Measurements from ENCODE around the gene AP1S1.
A peak's percentile ranks its signal among the peaks of the same experiment; 100 is the strongest.

Gene AP1S1

DNA sequence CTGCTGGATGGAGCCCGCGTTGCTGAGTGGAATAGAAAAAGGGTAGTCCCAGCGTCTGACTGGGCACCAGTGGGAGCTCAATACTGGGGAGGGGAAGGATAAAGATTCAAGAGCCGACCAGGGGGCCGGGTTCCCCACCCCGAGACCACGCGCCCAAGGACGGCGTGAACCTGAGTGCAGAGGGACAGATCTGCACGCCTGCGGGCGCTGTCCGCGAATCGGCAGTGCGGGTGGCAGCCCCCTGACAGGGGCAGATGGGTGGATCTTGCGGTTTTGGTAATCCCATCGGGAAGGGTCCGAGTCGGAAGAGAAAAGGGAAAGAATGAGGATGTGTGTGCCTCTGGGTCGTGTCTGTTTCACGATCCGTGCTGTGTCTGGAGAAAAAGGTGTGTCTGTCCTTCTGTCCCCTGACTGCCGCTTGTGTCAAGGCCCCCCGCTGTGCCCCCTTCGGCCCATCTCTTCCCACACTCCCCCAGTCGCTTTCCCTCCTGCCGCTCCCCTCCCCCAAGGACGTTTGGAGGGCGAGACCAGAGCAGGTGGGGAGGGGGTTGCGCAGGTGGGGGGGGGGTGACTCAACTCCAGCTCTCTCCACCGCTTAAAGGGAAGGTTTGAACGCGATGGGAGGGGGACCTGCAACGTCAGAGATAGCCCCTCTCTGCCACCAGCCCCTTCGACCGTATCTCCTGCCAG lies 11.8 kb downstream of the AP1S1 start:
- no peaks in the 10 kb centered on the region for H3K36me3 ChIP-seq (replicated peaks; ENCODE audit: insufficient read depth, low read length)
- peak overlapping the region; percentile 71; the same call in 1 of the 2 replicates for H2AFZ ChIP-seq (ENCODE audit: low read length)
- no peak overlapping the region for H3K9ac ChIP-seq (ENCODE audit: low read length)
- no peaks in the 10 kb centered on the region for H4K20me1 ChIP-seq (ENCODE audit: insufficient read depth, low read length)
- no peaks in the 10 kb centered on the region for H3K9me3 ChIP-seq (replicated peaks; ENCODE audit: insufficient read depth, low read length)
- no peak for DNase-seq
- peak overlapping the region; percentile 94 for H3K4me2 ChIP-seq (ENCODE audit: low read depth, low read length)
- peaks cover 5% of the 10 kb centered on the region; the same call in 1 of the 2 replicates for H3K4me1 ChIP-seq (ENCODE audit: low read length)
- H3K79me2 ChIP-seq (ENCODE audit: low read length) = no peaks in the 10 kb centered on the region
- H3K27ac ChIP-seq (ENCODE audit: low read length) = no peak overlapping the region
- peaks cover 74% of the 10 kb centered on the region for H3K27me3 ChIP-seq (replicated peaks; ENCODE audit: insufficient read depth, low read length)
- peak overlapping the region; percentile 63 for H3K4me3 ChIP-seq (ENCODE audit: low read length)
- no peaks in the 10 kb centered on the region for H3F3A ChIP-seq (ENCODE audit: insufficient read depth, low read length)
- H3K9me2 ChIP-seq (replicated peaks; ENCODE audit: insufficient read depth, low read length) = no peaks in the 10 kb centered on the region
- TF ChIP-seq EZH2 (optimal IDR thresholded peaks at IDR 0.05; ENCODE audit: low read depth, low read length) (no peak), EZH2phosphoT487 (IDR thresholded peaks at IDR 0.05; ENCODE audit: low read length) (no peak), CTCF (IDR thresholded peaks at IDR 0.05; ENCODE audit: low read length) (no peak)

GRCh38 chr7:101166648-101166908 lies 12.3 kb downstream of the AP1S1 start:
- peaks cover 5% of the 10 kb centered on the region; the same call in 1 of the 2 replicates for H3K4me1 ChIP-seq (ENCODE audit: low read length)
- H3K27me3 ChIP-seq (replicated peaks; ENCODE audit: insufficient read depth, low read length) = peaks cover 78% of the 10 kb centered on the region
- H3K27ac ChIP-seq (ENCODE audit: low read length) = no peak overlapping the region
- no peaks in the 10 kb centered on the region for H3K9me2 ChIP-seq (replicated peaks; ENCODE audit: insufficient read depth, low read length)
- H3K4me3 ChIP-seq (ENCODE audit: low read length) = no peak overlapping the region
- H3K9ac ChIP-seq (ENCODE audit: low read length) = no peak overlapping the region
- H3K36me3 ChIP-seq (replicated peaks; ENCODE audit: insufficient read depth, low read length) = no peaks in the 10 kb centered on the region
- no peak for DNase-seq
- no peaks in the 10 kb centered on the region for H3K79me2 ChIP-seq (ENCODE audit: low read length)
- no peaks in the 10 kb centered on the region for H3K9me3 ChIP-seq (replicated peaks; ENCODE audit: insufficient read depth, low read length)
- TF ChIP-seq EZH2phosphoT487 (IDR thresholded peaks at IDR 0.05; ENCODE audit: low read length) (no peak), EZH2 (optimal IDR thresholded peaks at IDR 0.05; ENCODE audit: low read depth, low read length) (no peak), CTCF (IDR thresholded peaks at IDR 0.05; ENCODE audit: low read length) (no peak)
- no peak overlapping the region for H3K4me2 ChIP-seq (ENCODE audit: low read depth, low read length)
- no peak overlapping the region for H2AFZ ChIP-seq (ENCODE audit: low read length)
- H4K20me1 ChIP-seq (ENCODE audit: insufficient read depth, low read length) = no peaks in the 10 kb centered on the region
- no peaks in the 10 kb centered on the region for H3F3A ChIP-seq (ENCODE audit: insufficient read depth, low read length)

DNA sequence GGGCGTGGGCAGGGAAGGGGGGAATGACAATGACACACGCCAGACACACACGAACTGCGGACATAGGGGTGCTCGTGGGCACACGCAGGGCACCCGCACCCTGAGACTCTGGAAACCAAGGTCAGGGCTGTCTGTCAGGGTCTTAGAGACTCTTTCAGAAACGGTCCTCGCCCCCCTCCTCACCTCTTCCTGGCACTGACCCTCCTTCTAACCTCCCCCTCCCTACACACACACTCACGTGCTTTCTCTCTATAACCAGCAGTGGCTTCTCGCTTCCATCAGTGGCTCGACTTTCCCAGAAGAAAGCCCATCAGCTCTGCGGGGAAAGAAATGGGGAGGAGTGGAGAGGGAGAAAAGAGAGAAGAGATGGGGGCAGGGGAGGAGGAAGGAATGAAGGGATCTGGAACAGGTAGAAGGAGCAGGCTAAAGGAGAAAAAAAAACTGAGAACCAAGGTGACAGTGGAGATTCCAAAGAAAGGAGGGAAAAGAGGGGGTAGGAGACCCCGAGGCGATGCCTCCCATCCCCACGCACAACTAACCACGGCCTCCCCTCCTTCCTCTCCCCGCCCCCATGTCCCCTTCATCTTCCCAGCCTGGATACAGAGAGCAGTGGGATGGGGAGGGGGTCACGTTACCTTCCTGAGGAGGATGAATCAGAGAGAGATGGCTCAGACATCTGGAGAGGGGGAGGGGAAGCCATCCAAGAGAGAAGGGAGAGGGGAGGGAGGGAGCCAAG lies 12.8 kb downstream of the AP1S1 start:
- Histone ChIP-seq H3K36me3 (replicated peaks; ENCODE audit: insufficient read depth, low read length) (no peaks in the 10 kb centered on the region), H3F3A (ENCODE audit: insufficient read depth, low read length) (no peaks in the 10 kb centered on the region), H3K4me3 (ENCODE audit: low read length) (no peak overlapping the region), H3K4me2 (ENCODE audit: low read depth, low read length) (no peak overlapping the region), H3K27ac (ENCODE audit: low read length) (no peak overlapping the region), H3K4me1 (ENCODE audit: low read length) (peaks cover 5% of the 10 kb centered on the region; the same call in 1 of the 2 replicates), H4K20me1 (ENCODE audit: insufficient read depth, low read length) (no peaks in the 10 kb centered on the region), H3K27me3 (replicated peaks; ENCODE audit: insufficient read depth, low read length) (peaks cover 82% of the 10 kb centered on the region), H3K9me3 (replicated peaks; ENCODE audit: insufficient read depth, low read length) (no peaks in the 10 kb centered on the region), H3K9me2 (replicated peaks; ENCODE audit: insufficient read depth, low read length) (no peaks in the 10 kb centered on the region), H3K79me2 (ENCODE audit: low read length) (no peaks in the 10 kb centered on the region), H2AFZ (ENCODE audit: low read length) (no peak overlapping the region), H3K9ac (ENCODE audit: low read length) (no peak overlapping the region)
- TF ChIP-seq EZH2phosphoT487 (IDR thresholded peaks at IDR 0.05; ENCODE audit: low read length) = no peak
- TF ChIP-seq EZH2 (optimal IDR thresholded peaks at IDR 0.05; ENCODE audit: low read depth, low read length) = no peak
- TF ChIP-seq CTCF (IDR thresholded peaks at IDR 0.05; ENCODE audit: low read length) = no peak
- DNase-seq = no peak
